Epithelial cell of prostate (primary cell): Measurements from ENCODE around the gene ERRFI1.
A peak's percentile ranks its signal among the peaks of the same experiment; 100 is the strongest.

Source experiments
- DNase-seq: peaks from one replicate; pipeline ENCODE4 v3.0.0-alpha.2; 2011; ENCODE audit warnings: low read depth, low spot score
- H3K27ac ChIP-seq: fragments of 450-650 bp; 2 replicates; pipeline ENCODE4 v1.5.1; 2017; ENCODE audit warnings: mild to moderate bottlenecking

Gene ERRFI1

DNA sequence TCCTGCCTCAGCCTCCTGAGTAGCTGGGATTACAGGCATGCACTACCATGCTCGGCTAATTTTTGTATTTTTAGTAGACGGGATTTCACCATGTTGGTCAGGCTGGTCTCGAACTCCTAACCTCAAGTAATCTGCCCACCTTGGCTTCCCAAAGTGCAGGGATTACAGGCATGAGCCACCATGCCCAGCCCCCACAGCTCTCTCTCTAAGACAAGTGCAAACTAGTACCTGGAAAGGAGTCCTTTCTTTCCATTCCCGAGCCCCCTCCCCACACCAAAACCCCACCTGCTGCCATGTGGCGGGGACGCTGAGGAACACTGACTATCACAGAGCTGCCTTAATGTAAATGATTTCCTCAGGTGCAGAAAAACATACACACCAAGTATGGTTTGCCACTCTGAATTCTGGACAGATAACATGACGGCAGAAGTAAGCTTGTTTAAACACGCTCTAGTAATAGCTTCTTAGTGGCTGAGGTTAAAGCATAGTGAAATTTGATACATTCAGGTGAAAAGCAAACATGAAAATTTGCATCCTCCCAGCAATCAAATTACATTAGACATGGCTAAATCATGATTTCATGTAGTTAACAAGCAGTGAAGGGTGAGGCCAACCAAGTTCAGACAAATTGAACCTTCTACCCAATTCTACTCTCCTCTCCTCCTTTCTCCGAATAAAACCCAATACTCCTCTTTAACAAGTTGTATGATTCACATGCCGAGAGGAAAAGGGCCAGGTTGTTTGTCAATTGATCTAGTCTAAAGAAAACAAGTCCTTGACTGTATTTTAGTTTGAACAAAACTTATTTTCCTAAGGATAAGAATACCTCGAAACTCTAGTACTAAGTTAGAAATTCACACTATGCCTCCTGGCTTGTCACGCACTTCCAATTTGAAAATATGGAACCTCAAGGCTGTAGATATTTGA lies 19.8 kb downstream of the ERRFI1 start:
- peak overlapping the region; percentile 96 for H3K27ac ChIP-seq
- peak; percentile 85 for DNase-seq

DNA sequence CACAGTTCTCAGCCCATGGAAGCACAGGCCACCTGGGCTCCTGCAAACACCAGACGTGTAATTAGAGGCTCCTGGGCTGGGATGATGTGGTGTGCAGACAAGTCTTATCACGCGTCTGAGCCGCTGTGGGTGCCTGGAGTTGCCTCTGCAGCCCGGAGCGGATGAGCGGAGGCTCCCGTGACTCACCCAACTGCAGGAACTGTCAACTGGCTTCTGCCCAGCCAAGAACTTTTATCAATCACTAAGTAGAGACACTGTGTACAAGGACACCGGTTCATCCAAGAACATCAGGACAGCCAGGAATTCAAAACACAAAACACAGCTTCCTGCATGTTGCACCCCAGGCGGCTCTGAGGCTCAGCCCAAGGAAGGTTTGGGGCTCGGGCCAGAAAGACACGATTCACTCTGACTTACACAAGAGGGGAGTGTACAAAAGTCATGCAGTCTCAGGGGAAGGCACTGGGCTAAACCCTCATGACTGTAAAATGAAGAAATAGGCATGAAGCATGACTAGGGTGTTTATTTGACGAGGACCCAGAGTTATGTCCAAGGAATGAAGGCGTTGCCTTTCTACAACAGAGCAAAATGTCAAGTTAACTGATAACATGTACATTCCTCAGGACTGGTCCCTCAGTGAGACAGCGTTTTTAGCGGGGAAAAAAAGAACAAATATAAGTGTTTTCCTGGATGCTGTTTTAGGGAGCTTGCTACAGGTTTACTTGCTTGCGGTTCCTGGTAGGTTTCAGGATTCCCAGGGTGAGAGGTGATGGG lies 21.1 kb downstream of the ERRFI1 start:
- peak; percentile 98 for DNase-seq
- H3K27ac ChIP-seq: peak overlapping the region; percentile 96

DNA sequence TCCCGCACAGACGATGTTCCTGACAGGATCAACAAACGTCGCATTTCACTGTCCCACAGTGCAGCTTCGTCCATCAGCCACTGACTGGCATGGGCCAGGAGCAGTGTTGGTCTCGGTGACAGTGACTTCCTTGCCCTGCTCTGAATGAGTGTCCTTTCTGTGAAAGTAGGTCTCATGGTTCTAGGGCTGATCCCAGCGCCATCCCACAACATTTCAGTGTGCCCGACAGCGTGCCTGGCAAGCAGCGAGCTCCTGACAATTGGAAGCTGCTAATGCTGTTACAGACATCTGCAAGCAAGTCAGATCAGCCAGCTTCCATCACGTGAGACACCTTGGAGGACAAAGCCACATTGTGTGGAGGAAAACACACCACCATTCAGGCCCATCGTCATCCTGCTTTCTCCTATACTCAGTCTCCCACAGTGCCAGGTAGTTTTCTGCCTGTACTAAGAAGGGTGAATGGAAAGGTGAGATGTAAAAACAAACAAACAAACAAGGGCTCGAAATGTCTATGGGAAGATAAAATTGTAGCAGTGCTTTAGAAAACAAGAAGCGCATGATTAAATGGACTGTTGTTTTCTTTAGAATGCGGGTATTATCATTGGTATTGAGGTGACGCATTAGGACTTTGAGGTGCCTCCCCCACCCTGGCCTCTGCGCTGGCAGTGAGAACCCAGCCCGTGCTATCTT lies 21.9 kb downstream of the ERRFI1 start:
- DNase-seq: no peak
- peak overlapping the region; percentile 96 for H3K27ac ChIP-seq

DNA sequence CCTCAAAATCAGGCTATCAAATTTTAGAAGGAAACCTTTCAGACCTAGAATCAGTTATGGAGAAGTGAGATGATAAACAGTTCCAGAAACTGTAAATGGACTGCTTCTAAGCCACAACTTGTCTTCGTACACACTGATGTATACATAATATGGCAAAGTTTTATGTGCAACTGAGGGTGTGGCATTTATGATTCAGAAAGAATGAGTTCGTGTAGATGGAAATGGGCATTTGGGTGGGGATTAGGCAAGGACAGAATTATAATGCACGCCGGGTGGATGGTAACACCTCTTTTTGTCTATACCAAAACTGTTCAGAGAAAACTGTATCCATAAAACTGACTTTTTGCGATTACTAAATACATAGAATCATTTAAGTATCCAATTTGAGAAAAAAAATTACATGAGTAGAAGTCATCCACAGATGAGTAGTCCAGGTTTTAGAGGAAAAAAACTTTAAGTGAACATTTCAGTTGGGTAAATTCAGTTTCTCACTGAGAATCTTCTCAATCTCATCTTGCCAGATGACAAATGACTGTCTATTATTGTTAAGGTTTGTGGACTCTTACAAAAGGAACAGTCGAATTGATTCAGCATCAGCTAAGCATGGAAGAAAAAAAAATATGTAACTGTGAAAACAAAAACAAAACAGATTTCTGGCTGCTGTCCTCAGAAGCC lies 22.5 kb downstream of the ERRFI1 start:
- H3K27ac ChIP-seq: peak overlapping the region; percentile 96

DNA sequence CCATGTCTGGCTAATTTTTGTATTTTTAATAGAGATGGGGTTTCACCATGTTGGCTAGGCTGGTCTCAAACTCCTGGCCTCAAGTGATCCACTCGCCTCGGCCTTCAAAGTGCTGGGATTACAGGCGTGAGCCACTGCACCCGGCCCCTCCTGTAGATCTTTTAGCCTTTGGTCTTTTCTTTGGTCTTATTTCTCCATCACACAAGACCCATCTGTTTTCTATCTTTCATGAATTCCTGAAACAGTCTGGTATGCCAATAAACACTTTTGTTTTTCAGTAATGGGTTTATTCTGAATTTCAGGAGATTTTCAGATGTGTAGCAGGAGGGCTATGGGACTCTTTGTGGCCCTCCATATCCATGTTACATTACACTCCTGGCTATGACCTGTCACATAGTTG lies 23.2 kb downstream of the ERRFI1 start:
- peak overlapping the region; percentile 96 for H3K27ac ChIP-seq
- DNase-seq: no peak

More for the DNA sequence above, 22.5 kb downstream of the ERRFI1 start:
- no peak for DNase-seq

DNA sequence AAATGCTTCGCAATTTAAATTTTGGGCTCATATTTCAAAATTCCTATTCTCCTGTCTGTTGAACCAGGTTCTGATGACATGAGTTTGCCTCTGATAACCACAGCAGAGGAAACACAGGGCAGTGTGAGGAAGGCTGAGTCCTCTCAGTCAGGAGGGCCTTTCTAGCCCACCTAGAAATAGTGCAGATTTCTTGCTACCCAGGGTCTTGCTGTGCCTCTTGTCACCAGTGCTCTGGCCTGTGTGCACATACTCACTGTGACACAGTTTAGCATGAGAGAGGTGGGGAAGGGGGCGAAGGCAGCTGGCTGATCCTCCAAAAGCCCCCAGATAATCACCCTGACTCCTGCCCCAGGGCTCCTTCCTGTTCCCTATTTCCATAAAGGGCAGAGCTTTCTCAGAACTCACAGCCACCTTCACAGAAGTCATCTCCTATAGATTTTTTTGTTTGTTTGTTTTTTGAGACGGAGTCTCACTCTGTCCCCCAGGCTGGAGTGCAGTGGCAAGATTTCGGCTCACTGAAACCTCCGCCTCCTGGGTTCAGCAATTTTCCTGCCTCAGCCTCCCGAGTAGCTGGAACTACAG lies 23.7 kb downstream of the ERRFI1 start:
- no peak for DNase-seq
- peak overlapping the region; percentile 96 for H3K27ac ChIP-seq

DNA sequence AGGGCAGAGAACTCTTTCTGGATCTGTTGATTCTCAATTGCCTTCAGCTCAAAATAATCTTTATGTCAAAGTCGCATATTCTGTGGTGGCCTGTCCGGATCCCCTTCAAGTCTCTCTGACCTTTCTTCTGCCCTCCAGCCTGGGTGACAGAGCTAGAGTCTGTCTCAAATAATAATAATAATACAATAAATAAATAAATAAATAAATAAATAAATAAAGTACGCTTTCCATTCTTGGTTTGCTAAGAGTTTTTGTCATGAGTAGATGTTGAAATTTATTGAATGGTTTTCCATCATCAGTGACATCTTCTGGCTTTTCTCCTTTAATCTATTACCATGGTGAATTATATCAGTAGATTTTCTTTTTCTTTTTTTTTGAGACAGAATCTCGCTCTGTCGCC lies 30.7 kb downstream of the ERRFI1 start:
- H3K27ac ChIP-seq: no peak overlapping the region
- DNase-seq: no peak

DNA sequence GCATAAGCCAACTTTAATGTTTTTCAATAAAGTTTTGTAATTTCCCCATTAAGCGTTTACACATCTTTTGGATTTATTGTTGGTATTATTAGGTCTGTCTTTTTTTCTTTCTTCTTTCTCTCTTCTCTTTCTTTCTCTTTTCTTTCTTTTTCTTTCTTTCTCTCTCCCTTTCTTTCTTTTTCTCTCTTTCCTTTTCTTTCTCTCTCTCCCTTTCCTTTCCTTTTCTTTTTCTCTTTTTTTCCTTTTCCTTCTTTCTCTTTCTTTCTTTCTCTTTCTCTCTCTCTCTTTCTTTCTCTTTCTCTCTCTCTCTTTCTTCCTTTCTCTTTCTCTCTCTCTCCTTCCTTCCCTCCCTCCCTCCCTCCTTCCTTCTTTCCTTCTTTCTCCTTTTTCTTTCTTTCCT lies 31.3 kb downstream of the ERRFI1 start:
- H3K27ac ChIP-seq: no peak overlapping the region
- no peak for DNase-seq

DNA sequence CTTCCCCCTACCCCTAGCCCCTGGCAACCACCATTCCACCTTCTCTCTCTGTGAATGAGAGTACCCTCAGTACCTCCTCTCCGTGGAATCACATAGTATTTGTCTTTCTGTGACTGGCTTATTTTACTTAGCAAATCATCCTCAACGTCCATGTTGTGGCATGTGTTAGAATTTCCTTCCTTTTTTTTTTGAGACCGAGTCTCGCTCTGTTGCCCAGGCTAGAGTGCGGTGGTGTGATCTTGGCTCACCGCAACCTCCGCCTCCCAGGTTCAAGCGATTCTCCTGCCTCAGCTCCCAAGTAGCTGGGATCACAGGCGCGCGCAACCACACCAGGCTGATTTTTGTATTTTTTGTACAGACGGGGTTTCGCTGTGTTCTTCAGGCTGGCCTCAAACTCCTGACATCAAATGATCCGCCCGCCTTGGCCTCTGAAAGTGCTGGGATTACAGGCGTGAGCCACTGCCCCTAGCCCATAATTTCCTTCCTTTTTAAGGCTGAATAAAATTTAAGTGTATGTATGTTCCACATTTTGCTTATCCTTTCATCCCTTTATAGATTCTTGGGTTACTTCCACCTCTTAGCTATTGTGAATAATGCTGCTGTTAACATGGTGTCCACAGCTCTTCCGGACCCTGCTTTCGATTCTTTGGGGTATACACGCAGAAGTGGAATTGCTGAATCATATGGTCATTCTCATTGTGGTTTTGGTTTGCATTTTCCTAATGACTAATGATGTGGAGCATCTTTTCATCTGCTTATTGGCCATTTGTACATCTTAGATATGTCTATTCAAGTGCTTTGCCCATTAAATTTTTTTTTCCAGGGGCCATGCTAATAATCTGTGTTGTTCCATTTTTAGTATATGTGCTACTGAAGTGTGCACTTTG lies 32.3 kb downstream of the ERRFI1 start:
- H3K27ac ChIP-seq: no peak overlapping the region
- no peak for DNase-seq

DNA sequence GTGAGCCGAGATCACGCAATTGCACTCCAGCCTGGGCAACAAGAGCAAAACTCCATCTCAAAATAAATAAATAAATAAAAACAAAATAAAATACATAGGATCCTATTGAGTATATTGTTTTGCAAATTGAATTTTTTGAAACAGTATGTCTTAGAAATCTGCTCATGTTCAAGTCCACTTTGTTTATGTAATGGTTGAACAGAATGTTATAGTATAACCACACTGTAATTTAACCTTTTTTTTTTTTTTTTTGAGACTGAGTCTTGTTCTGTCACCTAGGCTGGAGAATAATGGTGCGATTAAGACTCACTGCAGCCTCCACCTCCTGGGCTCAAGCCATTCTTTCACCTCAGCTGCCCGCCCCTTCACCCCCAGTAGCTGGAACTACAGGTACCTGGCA lies 33.2 kb downstream of the ERRFI1 start:
- no peak for DNase-seq
- H3K27ac ChIP-seq: no peak overlapping the region

DNA sequence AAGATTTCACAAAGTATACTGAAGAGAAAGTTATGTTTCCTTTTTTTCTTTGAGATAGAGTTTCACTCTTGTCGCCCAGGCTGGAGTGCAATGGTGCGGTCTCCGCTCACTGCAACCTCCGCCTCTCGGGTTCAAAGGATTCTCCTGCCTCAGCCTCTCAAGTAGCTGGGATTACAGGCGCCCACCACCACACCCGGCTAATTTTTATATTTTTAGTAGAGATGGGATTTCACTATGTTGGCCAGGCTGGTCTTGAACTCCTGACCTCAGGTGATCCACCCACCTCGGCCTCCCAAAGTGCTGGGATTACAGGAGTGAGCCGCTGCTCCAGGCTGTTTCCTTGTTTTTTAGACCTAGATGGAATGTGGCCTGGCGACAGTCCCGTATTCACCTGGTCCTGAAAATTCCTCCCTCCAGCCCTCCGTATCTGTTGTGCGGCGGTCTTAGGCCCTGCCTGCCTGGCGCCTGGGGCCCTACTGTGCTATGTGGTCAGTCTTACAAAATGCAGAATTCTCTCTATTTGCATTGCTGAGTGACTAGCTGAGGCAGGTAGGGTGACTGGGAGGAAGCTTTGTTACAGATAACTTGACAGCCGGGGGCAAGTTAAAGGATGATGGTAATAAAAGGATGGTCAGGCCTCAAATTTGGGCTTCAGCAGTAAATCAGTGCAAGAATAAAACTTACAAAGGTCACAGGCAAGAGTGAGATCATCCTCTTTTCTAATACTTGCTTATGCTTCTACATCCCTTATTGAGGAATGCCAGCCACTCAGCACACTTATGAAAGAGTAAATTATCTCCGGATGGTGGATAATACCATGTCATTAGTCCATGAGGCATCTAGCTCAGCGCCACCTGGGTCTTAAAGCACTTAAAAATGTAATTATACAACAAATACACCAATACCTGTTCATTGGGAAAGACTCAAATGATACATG lies 34.3 kb downstream of the ERRFI1 start:
- no peak overlapping the region for H3K27ac ChIP-seq
- no peak for DNase-seq

DNA sequence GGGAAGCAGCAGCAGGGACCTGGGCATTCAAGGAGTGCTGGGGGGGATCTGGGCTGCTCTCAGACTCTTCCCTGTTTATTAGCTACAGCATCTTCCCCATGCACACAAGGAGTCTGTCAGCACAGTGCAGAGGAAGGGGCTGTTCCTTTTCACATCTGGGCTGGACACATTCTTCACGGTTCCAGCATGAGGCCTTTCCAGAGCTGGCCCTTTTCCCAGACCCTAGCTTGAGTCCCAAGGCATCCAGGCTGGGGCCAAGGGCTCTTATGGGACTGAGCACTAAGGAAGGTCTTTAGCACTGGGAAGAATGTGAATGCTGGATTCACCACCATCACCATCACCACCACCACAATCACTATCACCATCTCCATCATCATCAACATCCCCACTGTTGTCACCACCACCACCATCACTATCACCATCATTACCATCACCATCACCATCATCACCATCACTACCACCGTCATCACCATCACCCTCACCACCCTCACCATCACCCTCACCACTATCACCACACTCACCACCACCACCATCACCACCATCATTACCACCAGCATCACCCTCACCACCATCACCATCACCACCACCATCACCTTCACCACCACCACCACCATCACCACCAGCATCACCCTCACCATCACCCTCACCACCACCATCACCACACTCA lies 36.2 kb downstream of the ERRFI1 start:
- no peak for DNase-seq
- no peak overlapping the region for H3K27ac ChIP-seq

DNA sequence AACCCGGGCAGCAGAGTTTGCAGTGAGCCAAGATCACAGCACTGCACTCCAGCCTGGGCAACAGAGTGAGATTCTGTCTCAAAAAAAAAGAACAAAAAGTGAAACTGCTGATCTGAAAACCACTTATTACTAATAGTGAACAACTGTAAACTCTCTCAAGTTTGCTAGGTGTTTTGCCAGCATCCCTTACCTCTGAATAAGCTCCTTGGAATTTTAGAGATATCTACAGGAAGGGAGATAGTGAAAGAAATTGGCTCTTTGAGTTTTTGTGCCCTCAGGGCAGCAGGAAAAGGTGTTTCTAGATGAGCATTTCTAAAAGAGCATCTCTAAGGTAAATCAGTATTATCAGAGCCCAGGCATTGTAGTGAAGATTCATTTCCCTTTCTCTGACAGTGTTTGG lies 37.5 kb downstream of the ERRFI1 start:
- no peak overlapping the region for H3K27ac ChIP-seq
- DNase-seq: no peak

DNA sequence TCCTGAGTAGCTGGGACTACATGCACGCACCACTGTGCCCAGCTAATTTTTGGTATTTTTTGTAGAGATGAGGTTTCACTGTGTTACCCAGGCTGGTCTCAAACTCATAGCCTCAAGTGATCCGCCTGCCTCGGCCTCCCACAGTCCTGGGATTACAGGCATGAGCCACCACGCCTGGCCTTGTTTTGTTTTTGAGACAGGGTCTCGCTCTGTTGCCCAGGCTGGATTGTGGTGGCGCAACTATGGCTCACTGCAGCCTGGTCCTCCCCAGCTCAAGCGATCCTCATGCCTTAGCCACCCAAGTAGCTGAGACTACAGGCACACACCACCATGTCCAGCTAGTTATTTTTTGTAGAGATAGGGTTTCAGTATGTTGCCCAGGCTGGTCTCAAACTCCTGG lies 38.6 kb downstream of the ERRFI1 start:
- H3K27ac ChIP-seq: no peak overlapping the region
- no peak for DNase-seq

DNA sequence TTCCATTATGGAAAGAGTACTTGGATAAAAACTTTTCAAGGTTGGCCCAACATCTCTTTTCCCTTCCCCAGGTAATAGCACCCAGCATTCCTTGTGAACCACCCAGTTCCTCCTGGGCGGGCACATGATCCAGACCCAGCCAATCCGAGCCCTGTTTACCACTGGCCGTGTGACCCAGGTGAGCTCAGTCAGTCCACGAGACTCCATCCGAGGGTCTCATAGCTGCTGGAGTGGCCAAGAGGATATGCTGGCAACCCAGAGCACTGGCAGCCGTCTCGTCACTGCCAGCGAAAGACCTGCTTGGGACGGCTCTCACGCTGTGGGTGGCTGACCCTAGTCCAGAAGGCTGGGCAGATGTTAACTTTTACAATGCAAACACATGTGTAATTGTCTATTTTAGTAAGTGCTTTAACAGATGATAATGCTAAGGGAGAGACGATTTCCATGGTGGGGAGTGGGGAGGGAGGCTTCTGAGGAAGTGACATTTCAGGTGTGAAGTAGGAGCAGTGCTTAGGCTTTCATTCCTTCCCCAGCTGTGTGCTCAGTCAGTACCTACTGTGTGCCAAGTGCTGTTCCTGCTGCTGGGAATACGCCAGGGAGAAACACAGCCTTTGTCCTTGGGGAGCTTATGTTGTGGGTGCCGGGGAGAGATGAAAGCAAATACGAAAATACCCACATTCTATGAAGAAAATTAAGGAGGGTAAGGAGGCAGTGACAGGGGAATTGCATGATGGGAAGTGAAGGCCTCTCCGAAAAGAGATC lies 40.1 kb downstream of the ERRFI1 start:
- no peak for DNase-seq

DNA sequence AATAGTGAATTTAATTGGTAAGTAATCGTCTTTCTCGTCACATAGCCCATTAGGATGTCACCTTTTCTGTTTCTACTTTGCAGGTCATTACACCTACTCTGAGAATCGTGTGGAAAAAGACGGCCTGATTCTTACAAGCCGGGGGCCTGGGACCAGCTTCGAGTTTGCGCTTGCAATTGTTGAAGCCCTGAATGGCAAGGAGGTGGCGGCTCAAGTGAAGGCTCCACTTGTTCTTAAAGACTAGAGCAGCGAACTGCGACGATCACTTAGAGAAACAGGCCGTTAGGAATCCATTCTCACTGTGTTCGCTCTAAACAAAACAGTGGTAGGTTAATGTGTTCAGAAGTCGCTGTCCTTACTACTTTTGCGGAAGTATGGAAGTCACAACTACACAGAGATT lies 41.3 kb downstream of the ERRFI1 start:
- no peak overlapping the region for H3K27ac ChIP-seq
- no peak for DNase-seq

More for the DNA sequence above, 40.1 kb downstream of the ERRFI1 start:
- H3K27ac ChIP-seq: no peak overlapping the region
